Measurements from ENCODE around the gene GGTLC2.
"Not testable (repeated sequence)": the region's sequence is repeated elsewhere in the genome, so short reads cannot be mapped to it uniquely, and the experiment has no call there.

The GGTLC2 gene

DNA sequence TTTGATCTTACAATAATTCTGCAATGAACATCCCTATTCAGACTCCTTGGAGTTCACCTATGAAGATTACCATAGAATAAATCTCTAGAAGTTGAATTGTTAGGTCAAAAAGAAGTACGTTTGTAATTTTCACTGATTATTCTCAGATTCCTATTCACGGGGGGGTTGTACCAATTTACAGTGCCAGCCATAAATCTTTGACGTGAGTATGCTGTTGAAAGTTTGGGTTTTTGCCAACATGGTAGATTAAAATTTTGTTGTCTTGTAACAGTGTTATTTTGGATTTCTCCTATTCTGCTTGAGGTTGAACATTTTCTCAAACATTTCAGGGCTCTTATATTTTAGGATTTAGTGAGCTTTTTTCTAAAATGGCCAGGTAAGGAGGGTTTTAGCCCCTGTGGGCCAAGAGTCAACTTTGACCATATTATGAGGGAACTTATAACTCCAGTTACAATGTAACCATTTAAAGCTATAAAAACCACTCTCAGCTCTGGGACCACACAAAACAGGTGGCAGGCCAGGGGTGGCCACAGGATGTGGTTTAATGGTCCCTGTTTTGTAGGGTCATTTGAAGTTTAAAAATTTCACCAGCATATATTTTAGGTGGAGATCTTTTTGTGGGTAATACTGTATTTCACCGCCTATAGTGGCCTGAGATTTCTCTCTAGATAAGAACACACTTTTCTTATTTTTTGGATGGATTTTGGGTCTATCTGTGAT is 25.8 kb downstream of the GGTLC2 start:
- DNase-seq: no peak

DNA sequence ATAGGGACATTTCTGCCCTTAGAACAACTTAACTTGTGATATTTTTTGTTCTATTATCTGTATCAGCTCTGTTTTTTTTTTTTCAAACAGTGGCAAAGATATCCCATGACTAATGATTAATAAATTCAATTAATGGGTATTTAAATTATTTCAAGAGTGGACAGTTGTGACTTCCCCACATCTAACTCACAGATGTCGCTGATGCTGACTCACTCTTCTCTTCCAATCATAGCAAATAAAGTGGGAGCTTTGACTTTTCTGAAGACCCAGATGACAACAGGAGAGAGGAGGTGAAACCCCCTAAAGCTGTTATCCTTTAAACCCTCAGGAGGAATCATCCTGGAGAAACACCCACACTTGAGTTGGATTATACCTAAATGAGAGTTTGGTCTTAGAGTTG is 27.1 kb downstream of the GGTLC2 start:
- DNase-seq: no peak

DNA sequence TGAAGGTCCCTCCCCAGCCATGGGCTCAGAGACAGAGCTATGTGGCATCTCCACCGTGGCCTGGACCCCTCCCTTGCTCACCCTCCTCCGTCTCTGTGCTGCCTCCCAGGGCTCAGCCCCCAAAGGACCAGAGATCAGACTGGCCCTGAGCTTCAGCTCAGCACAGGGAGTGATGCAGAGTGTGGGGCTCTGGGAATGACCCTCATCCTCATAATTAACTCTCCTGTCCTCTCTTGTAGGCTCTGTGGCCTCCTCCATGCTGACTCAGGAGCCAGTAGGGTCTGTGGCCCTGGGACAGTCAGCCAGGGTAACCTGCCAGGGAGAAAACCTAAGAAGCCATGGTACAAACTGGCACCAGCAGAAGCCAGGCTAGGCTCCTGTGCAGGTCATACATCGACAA is 28.7 kb downstream of the GGTLC2 start:
- DNase-seq: no peak

DNA sequence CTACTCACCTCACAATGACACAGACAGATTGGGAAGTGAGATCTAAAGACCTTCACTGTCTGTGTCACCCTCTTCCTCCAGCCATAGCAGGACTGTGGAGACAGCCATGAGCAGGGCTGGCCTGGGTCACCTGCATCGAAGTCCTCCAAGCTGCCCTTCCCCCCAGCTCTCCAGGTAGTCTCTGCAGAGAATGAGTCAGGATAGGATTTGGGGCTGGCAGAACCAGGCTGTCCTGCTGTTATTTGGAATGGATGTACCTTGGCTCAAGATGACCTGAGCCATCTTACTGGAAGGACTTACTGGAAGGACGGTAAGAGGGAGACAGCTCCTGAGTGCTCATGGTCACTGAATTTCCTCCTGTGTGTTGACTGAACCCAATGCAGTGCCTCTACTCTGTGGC is 29.2 kb downstream of the GGTLC2 start:
- DNase-seq: no peak

DNA sequence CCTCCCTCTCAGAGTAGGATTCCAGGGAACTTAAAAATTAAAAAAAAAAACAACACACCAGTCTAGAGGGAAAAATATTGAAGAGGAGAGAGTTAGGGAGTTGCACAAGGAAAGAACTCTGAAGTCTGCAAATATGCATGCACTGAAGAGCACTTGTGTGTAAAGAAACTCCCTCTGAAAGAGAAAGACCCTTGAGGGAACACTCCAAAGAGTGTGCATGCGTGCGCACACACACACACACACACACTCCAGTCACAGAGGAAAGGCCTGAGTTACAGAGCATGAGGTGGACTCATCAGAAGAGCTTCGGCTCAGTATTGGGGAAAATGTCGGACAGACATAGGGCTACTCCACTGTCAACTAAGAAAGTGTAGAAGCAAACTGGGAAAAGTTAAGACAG is 30.1 kb downstream of the GGTLC2 start:
- DNase-seq: no peak

DNA sequence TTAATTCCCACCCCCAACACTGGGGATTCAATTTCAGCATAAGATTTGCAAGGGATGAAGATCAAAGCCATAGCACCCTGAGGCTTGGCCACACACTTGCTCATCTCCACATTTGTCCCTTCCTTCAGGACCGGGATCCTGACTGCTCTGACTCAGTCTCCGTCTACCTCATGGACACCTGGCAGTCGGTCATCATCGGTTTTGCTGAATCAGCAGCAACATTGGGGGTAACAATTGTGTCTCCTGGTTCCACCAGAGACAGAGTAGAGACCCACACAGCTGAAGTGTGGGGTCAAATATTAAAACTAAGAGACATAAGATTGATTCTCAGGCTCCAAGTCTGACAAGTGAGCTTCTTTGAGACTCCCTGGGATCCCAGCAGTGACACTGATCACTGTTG is 34.6 kb downstream of the GGTLC2 start:
- DNase-seq: no peak

DNA sequence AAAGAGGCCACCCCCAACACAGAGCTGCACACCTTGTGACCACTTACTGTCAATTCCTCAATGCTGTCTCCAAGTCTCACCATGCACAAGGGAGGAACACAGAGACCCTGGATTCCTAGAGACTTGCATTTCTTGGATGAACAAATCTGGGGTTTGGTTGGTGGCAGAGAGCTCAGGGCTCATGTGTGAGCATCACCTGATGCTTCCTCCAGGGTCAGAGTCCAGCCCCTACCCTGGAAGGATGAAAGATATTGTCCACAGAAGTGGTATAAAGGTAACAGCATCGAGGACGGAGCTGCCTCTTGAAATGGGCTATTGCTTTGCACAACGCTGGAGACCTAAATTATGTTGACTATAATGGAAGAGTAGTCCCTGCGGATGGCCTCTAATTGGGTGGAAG is 36.0 kb downstream of the GGTLC2 start:
- DNase-seq: no peak

DNA sequence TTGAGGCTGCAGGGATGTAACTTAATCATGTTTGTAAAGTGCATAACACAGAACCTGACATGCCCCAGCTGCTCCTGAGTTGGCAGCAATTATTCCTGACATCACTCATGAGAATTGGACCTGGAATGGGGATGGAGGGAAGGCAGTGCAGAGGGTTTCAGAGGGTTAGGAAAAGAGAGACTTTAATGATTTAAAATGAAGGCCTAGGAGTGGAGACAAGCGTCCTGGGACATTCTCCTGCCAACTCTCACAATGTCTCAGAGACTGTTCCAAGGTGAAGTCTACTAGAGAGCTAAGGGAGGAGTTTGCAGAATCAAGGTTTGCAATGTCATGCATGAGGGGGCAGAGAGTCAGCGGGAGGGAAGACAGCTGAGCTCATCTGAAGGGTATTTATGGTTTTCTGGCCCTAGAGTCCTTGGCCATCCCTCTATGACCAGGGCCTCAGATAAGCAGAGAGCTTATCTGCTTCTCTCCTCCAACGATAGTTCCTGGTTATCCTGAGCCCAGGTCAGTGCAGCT is 36.9 kb downstream of the GGTLC2 start:
- DNase-seq: no peak

DNA sequence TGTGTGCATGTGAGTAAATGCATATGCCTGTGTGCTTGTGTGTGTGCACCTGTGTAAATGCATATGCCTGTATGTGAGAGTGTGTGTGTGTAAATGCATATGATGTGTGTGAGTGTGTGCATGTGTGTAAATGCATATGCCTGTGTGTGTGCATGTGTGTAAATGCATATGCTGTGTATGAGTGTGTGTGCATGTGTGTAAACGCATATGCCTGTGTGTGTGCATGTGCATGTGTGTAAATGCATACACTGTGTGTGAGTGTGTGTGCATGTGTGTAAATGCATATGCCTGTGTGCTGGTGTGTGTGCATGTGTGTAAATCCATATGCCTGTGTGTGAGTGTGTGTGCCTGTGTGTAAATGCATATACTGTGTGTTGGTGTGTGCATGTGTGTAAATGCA is 37.8 kb downstream of the GGTLC2 start:
- no peak for DNase-seq

DNA sequence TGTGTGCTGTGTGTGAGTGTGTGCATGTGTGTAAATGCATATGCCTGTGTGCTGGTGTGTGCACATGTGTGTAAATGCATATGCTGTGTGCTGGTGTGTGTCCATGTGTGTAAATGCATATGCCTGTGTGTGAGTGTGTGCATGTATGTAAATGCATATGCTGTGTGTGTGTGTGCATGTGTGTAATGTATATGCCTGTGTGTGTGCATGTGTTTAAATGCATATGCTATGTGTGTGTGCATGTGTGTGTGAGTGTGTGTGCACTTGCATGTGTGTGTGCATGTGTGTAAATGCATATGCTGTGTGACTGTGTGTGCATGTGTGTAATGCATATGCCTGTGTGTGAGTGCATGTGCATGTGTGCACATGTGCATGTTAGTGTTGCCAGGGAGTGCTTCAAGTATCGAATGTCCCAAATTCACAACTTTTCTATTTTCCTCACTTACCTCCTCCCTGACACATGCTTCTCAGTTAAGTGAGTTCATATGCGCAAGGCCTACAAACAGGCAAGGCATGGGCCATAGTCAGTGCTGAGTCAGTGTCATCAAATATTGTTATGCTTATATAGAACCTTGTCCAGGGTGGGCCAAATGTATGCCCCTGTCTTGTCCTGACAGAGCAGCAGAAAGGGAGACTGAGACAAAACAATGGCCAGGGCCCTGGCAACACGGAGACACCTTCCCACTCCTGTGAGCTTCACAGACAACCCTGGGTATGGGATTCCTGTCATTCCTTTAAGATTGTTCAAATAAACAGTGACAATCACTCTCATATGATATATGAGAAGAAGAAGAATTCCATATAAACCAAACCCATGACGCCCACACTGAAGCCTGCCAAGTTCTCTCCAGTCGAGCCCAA is 38.6 kb downstream of the GGTLC2 start:
- DNase-seq: no peak

DNA sequence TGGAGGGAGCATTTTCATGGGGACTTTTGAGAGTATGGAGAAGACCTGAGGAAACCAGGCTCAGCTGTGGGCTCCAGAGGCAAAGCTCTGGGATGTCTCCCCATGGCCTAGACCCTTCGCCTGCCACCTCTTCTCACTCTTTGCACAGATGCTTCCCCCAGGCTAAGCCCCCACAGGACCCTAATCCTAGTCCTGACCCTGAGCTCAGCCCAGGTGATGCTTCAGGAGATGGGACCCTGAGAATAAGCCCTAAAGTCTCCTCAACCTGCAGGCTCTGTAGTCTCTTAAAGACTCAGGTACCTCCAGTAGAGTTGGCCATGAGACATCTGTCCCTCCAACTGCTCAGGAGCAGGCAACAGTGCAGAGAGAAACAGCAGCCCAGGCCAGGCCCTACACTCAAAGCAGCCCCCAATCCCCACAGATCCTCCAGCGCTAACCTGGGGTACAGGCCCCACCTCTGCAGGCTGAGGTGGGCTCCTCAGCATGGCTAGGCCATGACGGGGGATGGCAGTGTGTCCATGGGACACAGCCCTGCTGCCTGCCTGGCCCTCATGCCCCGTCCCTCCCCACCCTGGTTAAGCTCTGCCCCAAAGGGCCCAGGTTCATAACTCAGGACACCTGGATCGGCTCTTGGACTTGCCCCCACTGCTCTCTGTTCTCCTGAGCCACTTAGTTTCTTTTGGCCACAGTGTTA is 39.4 kb downstream of the GGTLC2 start:
- DNase-seq: no peak

DNA sequence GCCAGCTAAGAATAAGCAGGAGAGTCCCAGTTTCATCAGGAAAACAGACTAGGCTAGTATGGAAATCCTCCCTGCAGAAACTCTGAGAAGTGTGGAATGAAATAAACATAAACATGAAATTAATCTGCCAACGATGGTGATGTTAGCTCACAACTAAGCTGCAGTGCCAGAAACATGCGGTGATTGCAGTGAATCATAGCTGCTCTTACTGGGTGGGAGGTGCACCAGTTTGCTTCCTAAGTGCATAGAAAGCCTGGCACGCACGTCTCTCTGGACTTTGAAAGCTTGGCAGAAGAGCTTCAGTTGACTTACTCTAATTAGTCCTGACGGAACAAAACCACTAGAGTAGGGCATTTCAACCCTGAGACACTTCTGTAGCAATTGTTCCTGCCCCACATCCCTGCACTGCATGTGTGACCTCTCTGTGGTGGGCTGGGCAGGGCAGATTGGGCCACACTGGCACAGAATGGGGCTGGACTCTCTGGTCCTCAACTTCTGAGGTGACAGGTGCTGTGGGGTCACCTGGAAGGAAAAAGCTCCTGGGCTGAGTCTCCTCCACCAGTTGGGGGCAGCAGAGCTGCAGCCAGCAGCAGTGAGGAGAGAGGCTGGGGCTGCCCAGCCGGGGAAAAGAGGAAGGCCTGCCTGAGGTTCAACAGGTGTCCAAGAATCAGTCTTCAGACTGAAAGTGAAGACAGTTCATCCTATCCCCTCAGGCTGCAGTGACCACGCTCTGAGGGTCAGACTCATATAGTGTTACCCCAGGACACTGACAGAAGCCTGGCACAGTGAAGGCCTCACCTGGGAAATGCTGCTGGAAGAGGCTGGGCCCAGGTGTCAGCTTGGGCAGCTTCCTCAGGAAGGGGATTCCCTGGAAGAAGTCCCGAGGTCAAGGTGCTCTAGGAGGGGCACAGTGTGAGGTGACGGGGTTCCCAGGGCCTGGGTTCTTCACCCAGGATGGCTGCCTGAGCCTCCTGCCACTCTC is 40.5 kb downstream of the GGTLC2 start:
- DNase-seq: peak; percentile 22

DNA sequence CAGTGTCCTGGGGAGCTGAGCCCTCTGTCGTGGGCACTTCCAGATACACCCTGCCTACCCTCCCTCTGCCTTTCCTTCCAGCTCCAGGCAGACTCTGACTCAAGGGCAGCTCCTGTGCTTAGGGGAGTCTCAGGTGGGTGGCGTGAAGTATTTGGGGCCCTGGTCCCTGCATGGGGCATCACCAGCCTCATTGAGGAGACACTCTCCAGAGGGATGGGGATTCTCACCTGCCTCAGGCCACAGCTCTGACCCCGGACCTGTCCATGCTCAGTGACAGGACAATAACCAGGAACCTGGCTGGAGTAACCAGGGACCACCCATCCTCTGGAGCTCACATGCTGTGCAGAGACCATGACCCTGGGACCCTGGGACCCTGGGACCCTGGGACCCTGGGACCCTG is 41.2 kb downstream of the GGTLC2 start:
- DNase-seq: no peak

DNA sequence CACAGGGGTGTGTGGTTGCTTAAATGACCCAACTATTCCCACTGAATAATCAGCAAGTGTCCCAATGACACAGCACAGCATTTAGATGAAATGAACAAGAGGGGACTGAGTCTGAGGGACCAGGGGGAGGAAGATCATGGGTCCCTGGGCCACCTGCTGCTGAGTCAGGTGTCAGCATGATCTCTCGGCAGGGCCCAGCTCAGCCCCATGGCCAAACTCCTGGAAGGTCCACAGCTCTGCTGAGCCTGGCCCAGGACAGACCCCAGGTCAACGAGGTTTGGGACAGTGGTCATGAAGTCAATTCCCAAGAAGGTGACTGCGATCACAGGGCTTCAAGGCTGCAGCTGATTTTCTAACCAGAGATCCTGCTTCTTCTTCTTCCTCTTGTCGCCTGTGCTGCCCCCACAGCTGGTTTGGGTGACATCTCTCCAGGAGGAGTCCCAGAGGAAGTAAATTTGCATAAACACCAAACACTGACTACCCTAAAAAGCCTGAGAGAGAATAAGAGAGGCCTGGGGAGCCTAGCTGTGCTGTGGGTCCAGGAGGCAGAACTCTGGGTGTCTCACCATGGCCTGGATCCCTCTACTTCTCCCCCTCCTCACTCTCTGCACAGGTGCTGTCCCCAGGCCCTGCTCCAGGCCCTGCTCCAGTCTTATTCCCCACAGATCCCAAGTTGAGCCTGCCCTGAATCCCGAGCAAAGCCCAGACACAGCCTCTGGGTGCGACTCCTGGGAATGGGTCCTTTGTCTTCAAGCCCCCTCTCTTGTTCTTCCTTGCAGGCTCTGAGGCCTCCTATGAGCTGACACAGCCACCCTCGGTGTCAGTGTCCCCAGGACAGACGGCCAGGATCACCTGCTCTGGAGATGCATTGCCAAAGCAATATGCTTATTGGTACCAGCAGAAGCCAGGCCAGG is 42.0 kb downstream of the GGTLC2 start:
- DNase-seq: not testable (repeated sequence)

DNA sequence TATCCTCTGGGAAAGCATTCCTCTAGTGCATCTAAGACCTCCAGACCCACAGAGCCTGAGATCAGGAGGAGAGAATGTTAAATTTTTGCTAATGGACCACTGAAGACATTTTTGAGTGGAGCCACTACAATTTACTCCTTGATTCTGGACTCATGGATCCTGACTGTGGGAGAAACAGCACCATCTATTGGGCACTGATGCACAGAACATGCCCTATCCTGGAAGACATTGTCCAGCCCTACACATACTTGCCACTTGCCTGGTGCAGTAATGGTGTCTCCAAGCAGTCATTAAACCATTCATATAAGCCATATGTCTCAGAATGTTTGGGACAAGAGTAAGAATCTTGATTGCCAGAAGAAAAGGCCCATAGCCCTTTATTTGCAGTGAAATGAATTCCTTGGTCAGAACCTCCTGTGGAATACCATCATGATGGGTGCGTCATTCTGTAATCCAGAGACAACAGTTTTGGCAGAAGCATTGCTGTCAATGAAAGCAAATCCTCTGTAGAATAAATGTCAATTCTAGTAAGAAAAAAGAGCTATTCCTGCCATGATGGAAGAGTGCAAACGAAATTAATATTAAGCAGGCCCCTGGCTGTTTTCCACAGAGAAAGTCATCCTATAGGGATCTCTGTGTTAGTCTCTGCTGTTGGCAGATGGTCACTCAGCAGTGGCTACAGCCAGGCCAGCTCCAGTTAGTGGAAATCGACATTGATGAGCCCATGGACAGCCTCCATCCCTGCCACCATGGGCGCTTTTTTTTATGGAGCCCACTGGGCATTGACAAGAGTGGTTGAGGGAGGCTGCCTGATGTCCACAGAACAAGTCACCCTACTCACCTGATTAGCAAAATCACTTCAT is 43.5 kb downstream of the GGTLC2 start:
- DNase-seq: no peak

DNA sequence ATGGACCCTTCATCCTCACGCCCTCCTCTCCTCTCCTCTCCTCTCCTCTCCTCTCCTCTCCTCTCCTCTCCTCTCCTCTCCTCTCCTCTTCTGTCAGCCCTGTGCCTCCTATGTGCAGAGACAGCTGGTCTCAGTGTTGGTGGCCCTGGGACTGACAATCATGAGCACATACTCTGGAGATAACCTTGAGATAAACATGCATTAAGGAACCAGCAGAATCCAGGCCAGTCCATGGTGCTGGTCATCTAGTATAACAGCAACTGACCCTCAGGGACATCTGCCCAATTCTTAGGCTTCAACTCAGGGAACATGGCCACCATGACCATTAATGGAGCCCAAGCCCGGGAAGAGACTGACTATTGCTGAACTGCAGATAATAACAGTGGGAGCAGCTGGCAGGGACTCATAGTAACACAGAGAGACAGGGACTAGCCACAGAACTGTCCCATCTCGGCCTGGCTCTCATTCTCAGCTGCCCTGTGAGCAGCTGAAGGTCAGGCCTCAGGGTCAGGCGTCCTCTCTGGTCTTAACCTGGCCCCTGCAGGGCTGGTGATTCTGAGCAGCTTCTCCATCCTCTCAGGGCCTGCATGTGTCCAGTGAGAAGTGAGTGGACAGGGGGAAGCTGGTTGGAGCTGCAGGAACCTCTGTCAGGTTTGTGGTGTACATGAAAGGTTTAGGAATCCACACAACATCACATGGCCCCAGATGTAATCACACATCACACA is 45.4 kb downstream of the GGTLC2 start:
- DNase-seq: no peak

DNA sequence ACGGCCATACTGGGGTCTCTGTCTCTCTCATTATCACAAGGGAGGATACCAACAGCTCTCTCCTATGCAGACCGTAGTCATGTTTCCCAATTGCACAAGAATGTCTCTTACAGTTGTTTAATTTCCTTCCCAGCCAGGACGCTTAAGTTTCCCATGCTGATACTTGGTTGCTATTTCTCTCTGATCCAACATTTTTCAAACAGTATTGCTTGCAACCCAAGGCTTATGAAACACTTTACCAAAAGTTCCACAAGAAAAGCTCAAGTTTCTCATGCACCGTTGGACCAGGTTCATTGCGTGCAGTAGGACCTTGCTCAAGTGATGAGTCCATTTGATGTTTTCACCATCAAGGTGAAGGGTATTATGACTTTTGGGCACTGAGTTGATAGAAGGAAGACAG is 46.6 kb downstream of the GGTLC2 start:
- no peak for DNase-seq

DNA sequence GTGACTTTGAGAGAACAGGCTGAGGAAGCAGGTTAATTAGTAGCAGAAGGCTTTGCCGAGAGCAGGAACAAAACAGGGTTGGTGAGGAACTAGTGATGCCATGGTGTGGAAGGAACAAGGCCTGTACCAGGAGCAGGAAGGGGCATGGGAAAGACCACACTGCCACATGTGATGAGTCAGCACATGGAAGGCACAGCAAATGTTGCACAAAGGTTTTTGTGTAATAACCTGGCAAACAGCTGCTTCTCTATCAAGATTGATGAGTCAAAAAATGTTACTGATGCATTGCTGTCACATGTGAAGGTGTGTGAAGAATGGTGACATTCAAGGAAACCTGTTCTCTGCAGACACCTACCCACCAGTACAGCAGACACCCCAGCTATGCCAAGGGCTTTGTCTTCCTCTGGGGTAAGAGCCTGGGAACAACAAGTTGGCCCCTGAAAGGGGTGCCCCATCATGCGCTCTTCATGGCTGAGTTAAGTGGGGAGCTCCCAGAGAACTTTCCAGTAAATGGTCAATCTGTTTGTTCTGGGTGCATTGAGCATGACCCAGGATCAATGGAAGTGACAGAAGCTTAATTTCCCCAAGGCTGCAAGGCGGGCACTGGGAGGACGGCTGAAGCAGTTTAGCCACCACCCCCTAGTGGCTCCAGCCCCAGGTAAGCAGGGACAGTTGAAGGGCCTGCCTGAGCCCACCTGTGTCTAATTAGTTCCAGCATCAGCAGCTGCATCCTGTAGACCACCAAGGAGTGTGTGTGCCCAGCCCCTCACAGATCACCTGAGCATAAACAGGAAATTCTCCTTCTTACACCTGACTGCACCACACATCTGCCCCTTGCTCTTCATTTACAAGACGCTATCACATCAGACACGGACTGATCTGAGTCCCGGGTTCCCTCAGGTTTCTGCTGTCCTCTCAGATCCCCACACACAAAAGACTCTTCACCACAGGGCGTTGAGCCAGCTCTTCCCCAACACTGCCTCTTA is 47.6 kb downstream of the GGTLC2 start:
- DNase-seq: no peak

All from GOT3 (cell line).